Measurements from ENCODE around the gene PEF1.

Gene PEF1

DNA sequence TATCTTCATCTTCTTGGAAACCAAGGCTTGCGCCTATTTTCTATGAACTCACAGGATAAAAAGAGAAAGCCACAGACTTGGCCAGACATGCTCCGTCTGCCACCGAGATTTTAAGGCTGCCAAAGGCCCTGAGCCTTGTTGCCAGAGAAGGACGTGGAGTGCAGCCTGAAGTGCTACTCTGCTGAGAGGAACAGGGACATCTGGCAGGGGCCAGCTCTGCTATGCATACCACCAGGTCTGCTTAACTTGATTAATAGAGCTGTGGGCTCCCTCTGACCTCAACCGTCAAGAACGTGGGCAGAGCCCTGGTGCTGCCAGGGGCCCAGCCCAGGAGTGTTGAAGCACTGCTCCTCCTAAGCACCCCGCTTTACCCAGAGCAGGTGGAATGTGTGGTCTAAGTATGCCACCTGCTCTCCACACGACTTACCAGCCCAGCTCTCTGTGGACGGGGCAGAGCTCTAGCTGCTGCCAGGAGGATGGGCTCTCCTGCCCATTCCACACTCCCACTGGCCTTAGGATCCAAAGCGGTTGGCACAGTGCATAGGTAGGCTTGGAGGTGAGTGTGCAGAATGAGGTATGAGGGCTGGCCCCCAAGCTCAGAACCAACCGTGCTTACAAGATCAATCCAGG is 16.6 kb downstream of the PEF1 start:
- no peak for DNase-seq (ENCODE audit: low read depth)

DNA sequence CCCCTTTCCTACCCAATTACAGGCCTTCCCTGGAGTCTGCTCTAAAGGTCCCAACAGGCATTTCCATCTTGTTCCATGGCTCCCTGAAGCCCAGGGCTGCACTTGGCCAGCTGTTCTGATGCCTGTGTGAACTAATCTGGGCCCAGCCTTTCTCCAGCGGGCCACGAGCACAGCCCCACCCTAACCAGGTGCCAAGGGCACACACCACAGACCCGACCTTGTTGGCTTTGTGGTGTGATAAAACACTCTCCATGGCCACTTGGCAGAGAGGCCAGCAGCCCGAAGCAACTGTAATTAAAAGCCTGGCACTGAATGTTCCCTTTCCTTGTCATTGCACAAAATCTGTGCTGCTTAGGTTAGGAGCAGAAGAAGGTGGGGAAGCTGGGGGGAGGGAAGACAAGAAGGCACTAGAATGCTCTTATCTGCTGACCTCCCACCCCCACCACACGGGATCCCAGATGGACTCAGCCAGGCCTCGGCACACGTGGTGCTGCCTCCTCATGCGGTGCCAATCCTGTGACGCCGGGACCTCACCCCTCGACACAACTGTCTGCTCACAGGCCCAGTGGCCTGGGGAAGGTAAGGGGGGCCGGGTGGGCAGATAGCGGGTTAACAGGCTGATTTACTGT is 17.3 kb downstream of the PEF1 start:
- DNase-seq (ENCODE audit: low read depth) = no peak

DNA sequence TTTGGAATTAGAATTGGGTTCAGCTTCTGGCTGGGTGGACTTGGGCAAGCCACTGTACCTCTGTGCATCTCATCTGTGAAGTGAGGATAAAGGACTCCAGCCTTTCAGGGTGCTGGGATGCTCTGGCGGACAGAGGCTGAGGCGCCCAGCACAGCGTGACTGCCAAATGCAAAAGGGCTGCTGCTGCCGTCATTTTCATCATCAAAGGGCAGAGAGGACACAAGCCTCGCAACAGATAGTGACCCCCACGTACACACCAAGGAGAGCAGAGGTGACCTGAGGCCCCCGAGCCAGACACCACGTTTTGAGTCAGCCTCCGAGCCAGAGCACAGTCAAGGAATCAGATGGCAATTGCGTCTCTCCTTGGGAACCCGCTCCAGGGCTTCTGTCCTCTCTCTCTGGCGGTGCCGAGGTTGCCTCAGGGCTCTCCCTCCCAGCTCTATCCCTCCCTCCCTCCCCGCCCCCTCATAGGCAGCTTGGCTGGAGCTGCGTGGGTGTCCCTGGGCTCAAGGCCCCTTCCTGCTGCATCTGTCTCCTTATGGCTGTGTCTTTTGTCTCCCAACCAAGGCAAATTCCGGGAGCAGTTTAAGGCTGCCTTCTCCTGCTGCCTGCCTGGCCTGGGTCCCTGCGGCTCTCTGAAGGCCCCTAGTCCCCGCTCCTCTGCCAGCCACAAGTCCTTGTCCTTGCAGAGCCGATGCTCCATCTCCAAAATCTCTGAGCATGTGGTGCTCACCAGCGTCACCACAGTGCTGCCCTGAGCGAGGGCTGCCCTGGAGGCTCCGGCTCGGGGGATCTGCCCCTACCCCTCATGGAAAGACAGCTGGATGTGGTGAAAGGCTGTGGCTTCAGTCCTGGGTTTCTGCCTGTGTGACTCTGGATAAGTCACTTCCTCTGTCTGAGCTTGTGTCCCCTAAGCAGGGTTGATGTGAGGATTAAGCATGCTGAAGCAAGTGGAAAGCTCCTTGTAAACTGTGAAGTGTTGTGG is 18.2 kb downstream of the PEF1 start:
- DNase-seq (ENCODE audit: low read depth) = peak; percentile 51

DNA sequence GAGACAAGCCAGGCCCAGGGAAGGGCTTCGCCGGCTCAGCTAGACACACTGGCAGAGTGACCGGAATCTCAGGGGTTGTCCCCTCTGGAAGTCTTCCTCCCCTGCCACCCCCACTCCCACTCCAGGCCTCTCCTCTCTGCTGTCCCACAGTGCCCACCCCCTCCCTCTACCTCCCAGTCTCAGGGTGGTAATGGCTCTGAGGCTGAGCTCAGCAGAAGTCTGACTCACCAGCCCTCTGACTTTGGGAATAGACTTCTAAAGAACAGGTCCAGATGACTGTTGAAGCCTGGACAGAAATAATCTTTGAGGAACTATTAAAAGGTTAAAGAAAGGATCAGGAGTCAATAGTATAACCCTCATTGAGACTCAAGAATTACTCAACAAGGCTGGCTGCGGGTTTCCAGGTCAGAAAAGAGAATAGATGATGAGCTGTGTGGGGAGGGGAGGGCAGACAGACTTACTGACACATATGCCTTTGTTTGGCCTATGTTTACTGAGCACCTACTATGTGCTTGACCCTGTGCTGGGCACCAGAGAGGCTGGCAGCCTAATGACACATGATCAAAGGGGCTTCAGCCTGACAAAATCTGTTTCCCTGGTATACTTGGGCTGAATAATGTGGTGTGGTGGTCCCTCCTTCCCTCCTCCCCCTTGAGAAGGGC is 19.0 kb downstream of the PEF1 start:
- no peak for DNase-seq (ENCODE audit: low read depth)

DNA sequence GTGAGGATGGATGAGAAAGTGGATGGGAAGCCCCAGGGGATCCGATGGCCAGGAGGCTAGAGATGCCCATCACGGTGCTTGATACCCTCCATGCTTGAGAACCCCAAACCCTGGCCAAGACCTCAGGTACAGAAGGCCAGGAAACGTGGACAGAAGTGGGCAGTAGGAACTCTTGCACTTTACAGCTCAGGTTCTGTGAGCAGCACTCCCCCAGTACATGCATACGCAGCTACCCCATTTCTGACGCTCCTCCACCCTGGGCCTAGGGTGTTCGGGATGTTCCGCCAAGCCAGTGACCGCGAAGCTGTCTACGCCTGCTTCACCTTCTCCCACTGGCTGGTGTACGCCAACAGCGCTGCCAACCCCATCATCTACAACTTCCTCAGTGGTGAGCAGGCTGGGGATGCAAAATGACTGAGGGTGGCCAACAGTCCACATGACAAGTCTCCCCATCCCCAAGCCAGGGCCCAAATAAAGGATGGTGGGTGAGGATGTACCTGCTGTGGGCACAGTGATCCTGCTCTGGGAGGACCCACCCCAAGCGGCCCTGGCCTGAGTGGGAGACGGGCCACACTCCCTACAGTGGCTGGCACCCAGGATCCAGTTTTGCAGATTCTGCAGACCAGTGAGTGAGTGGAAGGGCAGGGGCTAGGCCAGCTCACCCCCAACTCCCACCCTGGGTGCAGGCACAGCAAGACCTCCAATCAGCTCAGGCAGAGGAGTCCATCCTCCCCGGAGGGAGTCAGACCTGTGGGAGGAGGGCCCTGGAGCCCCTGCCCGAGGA is 19.8 kb downstream of the PEF1 start:
- DNase-seq (ENCODE audit: low read depth) = no peak

DNA sequence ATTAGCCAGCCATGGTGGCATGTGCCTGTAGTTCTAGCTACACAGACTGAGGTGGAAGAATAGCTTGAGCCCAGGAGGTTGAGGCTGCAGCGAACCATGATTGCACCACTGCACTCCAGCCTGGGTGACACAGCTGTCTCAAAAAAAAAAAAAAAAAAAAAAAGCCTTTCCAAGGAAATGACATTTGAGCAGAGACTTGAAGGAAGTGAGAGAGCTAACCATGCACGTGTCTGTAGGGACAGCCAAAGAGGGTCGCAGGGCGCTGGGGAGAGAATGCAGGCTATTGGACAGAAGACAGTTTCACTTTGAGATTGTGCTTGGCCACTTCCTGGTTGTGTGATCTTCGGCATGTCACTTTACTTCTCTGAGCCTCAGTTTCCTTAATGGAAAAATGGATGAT is 20.4 kb downstream of the PEF1 start:
- no peak for DNase-seq (ENCODE audit: low read depth)

DNA sequence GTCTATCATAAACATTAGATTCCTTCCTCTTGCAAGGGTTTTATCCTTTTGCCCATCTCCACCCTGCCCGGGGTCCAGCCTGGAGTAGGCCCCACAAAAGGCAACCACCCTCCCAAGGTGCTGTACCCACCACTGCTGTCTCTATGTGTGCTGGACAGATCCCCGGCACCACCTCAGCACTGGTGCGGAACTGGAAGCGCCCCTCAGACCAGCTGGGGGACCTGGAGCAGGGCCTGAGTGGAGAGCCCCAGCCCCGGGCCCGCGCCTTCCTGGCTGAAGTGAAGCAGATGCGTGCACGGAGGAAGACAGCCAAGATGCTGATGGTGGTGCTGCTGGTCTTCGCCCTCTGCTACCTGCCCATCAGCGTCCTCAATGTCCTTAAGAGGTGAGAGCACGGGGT is 21.3 kb downstream of the PEF1 start:
- DNase-seq (ENCODE audit: low read depth) = no peak

DNA sequence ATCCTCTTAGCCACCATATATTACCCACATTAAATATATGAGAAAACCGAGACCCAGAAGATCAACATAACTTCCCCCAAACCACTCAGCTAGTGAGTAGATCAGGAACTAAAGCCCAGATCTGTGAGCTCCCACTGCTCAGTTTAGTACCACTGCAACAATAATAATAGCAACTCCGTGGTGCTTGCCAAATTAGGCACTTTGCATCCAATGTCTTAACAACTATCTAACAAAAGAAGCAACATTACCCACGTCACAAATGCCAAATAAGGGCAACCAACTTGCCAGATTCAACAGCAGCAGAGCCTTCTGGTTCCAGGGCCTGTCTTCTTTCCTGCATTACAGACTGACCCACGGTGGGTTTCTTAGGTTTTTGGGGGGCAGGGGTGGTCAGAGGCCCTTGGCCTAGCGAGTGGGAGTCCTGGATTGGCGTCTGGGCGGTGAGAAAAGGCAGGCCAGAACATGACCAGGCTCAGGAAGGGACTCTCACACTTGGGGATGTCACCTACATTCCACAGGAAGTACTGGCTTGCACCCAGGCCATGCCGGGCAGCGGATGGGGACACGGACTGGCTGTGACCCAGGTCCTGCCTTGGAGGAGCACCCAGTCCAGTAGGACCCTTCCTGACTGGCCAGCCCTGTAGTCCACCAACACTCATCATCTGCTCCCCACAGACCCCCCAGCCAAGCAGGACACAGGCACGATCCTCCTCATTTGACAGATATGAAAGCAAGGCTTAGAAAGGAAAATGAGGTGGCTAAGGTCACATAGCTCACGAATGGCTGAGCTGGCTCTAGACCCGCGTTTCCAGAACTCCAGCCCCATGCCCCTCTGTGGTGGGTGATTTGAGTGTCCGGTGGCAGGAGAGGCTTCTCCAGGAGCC is 22.6 kb downstream of the PEF1 start:
- no peak for DNase-seq (ENCODE audit: low read depth)

DNA sequence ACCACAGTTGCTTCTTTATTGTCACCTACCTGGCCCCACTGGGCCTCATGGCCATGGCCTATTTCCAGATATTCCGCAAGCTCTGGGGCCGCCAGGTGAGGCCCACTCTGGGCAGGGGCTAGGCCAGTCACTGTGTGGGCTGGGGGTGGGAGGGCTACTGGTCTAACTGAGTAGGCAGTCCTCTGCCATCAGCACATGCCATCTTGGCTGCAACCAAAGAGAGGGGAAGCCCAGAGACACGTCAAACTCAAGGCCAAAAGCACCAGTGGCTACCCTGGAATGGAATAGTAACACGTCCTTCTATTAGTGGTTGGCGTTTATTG is 23.2 kb downstream of the PEF1 start:
- no peak for DNase-seq (ENCODE audit: low read depth)

DNA sequence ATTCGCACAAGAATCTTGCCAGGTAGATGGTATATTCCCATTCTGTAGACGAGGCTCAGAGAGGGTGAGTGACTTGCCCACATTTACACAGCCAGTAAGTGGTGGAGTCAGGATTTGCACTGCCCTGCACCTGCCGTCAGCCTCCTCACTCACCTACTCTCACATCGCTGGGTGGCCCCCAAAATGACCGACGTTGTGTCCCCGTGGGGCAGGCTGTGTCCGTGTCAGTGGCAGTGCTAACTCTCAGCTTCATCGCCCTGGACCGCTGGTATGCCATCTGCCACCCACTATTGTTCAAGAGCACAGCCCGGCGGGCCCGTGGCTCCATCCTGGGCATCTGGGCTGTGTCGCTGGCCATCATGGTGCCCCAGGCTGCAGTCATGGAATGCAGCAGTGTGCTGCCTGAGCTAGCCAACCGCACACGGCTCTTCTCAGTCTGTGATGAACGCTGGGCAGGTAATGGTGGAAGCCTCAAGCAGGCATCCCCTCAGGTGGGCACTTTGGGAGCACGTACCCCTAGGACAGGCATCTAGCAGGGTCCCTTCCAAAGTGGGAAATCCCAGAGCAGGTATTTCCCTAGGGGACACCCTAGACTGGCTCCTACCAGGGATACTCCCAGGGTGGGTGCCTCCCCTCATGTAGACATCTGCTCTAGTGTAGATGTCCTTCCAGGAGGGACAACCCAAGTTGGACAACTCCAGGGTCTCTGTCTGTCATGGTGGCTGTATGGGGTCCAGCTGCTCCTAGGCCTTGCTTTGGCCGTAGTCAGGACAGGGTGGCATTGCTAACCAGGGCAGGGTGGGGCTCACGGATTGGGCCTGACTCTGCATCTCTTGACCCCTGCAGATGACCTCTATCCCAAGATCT is 23.8 kb downstream of the PEF1 start:
- DNase-seq (ENCODE audit: low read depth) = no peak

DNA sequence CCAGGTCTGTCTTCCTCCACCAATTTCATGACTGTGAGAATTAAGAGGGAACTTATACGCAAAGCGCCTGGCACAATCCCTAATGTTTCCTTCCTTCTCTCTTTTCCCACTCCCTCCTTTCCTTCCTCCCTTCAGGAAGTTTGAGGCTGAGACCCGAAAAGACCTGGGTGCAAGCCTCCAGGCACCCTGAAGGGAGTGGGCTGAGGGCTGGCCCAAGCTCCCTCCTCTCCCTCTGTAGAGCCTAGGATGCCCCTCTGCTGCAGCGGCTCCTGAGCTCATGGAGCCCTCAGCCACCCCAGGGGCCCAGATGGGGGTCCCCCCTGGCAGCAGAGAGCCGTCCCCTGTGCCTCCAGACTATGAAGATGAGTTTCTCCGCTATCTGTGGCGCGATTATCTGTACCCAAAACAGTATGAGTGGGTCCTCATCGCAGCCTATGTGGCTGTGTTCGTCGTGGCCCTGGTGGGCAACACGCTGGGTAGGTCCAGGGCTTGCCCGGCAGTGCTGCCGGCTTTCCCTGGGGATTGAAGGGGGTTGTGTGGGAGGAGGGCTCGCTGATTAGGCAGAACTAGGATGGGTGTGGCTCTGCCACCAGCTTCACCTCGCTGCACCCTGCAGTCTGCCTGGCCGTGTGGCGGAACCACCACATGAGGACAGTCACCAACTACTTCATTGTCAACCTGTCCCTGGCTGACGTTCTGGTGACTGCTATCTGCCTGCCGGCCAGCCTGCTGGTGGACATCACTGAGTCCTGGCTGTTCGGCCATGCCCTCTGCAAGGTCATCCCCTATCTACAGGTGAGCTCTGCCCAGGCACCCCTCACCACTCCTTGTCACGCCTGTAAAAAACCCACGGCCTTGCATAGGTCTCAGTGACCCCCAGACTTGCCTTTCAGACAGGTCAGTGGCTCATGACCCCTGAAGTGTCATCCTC is 25.5 kb downstream of the PEF1 start:
- DNase-seq (ENCODE audit: low read depth) = no peak

DNA sequence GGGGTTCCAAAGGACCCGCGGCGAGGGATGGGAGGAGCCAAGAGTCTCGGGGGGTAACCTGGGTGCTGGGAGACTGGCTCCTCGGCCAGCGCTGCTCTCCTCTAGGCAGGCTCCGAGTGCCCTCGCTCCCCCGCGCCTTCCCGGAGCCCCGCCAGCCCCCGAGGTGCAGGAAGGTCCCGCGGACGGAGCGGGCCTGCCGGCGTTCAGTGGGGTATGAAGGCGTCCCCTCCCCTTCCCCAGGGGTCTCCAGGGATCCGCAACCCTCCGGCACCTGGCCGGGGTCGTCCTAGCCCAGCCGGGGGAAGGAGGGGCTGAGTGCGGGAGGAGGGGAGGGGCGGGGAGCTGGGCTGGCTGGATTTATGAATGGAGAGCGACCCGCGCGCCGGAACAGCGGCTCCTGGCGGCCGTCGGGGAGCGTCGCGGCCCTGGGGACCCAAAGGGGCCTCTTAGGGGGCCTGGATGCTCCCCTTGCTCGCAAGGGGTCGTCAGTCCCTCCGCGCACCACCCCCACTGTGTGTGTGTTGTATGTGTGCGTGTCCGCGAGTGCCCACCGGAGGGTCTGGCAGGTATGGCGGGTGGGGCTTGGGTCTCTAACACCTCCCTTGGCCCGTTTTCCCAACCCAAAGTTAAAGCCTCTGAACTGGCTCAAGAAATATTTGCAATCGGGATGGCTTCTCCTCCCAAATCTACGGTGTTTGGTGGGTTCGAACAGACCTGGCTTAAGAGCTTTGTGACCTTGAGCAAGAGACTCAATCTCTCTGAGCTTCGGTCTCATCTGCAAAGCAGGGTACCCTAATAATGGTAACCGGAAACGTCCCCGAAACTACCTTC is 26.5 kb downstream of the PEF1 start:
- DNase-seq (ENCODE audit: low read depth) = no peak

DNA sequence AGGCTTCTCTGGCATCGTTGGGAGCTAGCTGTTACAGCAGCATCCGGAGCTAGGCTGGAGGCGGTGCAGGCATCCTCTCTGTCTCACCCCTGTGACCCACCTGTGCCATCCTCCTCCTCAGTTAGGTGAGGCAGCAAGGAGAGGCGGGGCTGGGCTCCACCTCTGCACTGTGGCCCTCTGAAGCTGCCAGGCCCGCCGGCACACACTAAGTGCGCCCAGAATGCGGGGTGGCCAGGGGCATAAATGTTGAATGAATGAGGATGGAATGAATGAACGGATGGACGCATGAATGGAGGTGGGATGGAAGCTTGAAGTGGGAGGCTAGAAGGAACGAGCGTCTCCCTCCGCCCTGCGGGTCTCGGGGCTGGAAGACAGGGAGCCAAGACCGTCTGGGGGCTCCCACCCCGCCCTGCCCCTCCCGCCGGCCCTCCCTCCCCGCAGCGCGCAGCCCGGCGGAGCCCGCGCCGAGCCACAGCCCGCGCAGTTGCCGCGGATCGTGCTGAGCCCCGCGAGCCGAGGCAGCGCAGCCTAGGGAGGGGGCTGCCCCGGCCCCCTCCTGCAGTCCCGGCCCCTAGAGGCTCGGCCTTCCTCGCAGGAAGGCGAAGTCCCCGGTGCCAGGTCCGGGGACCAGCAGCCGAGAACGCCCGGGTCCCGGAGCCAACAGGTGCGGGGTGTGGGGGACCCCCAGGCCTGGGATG is 27.3 kb downstream of the PEF1 start, which contains the start of gene HCRTR1:
TSS of gene HCRTR1 (plus strand) at position 472 of the 698 bp plus-strand sequence. CDS start 1,504 bp downstream, outside the sequence.
- no peak for DNase-seq (ENCODE audit: low read depth)

DNA sequence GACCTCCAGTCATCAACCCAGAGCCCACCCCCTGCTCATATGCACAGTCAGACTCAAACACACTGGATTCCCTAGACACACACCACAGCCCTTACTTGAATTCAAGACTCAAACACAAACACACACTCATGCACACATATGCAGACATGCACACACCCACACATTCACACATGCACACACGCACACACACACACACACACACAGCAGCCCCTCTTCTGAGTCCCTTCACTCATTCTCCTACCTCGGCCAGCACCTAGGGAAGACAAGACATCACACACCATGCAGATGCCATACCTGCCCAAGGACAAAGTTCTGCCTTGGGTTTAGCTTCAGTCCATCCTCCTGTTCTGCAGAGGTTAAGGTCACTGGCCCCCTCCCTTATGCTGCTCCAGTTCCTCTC is 28.7 kb downstream of the PEF1 start:
- no peak for DNase-seq (ENCODE audit: low read depth)

DNA sequence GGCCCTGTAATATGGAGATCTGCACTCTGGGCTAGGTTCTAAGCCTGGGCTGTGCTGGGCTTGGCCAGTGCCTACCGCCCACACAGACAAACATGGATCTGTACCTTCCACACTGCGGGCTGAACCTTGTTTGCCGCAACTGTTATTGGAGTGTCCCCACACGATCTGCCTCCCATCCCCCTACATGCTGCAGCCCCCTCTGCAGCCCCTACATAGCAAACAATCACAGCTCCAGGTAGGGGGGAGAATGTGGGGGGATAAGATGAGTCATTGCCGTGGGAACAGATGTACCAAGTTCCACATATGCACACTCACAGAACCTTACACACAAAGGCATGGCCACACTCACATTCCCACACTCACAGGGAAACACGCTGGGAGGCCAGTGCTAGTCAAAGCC is 29.3 kb downstream of the PEF1 start:
- DNase-seq (ENCODE audit: low read depth) = no peak

DNA sequence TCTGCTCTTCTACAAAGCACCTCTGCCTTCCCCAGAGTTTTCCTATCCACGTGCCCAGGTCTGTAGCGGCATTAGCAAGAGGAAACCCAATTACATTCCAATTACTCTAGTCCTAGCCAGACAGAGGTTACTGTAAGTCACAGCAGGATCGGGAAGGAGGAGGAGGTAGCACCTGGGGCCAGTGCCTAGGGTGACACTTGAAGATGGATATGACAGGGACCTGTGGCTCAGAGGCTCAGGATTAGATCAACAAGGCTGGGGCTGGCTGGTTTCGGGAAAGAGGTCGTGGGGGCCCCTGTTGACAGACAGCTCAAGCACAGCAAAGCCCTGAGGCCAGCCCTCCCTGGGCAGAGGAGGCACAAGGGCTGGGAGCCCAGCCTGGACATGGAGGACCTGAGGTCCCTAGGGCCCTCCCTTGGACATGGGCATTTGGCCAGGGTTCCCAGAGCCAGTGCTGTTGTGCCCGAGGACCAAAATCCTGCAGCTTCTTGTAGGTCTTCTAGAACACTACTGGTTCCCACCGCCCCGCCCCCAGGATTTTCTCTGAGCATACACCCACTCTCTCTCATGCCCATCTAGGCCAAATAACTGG is 30.2 kb downstream of the PEF1 start:
- DNase-seq (ENCODE audit: low read depth) = no peak
